Sigmoid colon (tissue), 7 donors: ENCODE measurements around the gene BIK. TPM values are rescaled to one million over a fixed set of nuclear protein-coding genes. Genes with fewer than 3 reads are reported as not detected.

Source experiments
- DNase-seq: peaks from one replicate; pipeline ENCODE4 v3.0.0-alpha.2; 2019
- H3K27ac ChIP-seq, 4 donors: fragments of 200-600 bp; sonication (generic); one replicate each; pipeline ENCODE4 v1.5.1; 2016 to 2019; ENCODE audit warnings: mild to moderate bottlenecking in 1 of 4
- H3K27me3 ChIP-seq, 3 donors: fragments of 200-600 bp; sonication (generic); one replicate each; pipeline ENCODE4 v1.5.1; 2019; ENCODE audit warnings: mild to moderate bottlenecking in 1 of 3
- H3K36me3 ChIP-seq, 4 donors: fragments of 200-600 bp; sonication (generic); one replicate each; pipeline ENCODE4 v1.5.1; 2016 to 2019
- H3K4me1 ChIP-seq, 4 donors: fragments of 200-600 bp; sonication (generic); one replicate each; pipeline ENCODE4 v1.5.1; 2017 to 2019
- H3K4me3 ChIP-seq, 4 donors: fragments of 200-600 bp; sonication (generic); one replicate each; pipeline ENCODE4 v1.5.1; 2017 to 2019; ENCODE audit warnings: mild to moderate bottlenecking in 2 of 4, moderate library complexity in 1 of 4
- H3K9me3 ChIP-seq, 4 donors: fragments of 200-600 bp in 3 of 4; sonication (generic) in 3 of 4; one replicate each; pipeline versions ENCODE4 v1.5.1 to v1.6.1; 2013 to 2019
- CTCF ChIP-seq, 4 experiments: fragments of 450-650 bp in 3 of 4; fragments of 200-600 bp in 1 of 4; IDR thresholded peaks; one replicate each; pipeline ENCODE4 v1.5.1; 2016 to 2019; ENCODE audit warnings: antibody characterized with exemption in 4 of 4, mild to moderate bottlenecking in 3 of 4, moderate library complexity in 2 of 4
- EP300 ChIP-seq, 4 donors: sonication (generic); formaldehyde crosslinking; IDR thresholded peaks; one replicate each; pipeline ENCODE4 v1.6.1; 2017; ENCODE audit warnings: antibody characterized with exemption in 4 of 4
- POLR2A ChIP-seq, 2 donors: fragments of 450-650 bp; IDR thresholded peaks; one replicate each; pipeline ENCODE4 v1.6.1; 2016; ENCODE audit warnings: antibody characterized with exemption in 2 of 2, mild to moderate bottlenecking in 2 of 2, moderate library complexity in 2 of 2
- POLR2AphosphoS5 ChIP-seq, 4 donors: sonication (generic); formaldehyde crosslinking; IDR thresholded peaks; one replicate each; pipeline ENCODE4 v1.6.1; 2017; ENCODE audit warnings: antibody characterized with exemption in 4 of 4
- WGBS, 2 donors: extraction: QIAGEN DNeasy Blood & Tissue Kit; methylation state at CpG; one replicate each; pipeline ENCODE4 v1.1.7; 2013; 5-methylcytosine and 5-hydroxymethylcytosine counted together
- intact Hi-C: fragments of 100-400 bp; cut with DNase I; formaldehyde crosslinking; loops from one replicate; pipeline ENCODE4 v1.15.1; 2023
- polyA plus RNA-seq, 3 donors: library from polyadenylated mRNA; stranded (reverse); fragments of 200-250 nt; gene quantifications; one replicate each; pipeline ENCODE4 v1.2.3, GENCODE V29; 2013
- total RNA-seq, 4 donors: library from RNA; depleted of rRNA; stranded (reverse); fragments of >200 nt; gene quantifications; one replicate each; pipeline ENCODE4 v1.1.0, GENCODE V29; 2016
- donor health status: healthy with polysubstance abuse.
- donor health status: Bipolar disorder and iron deficiency.
- donor health status: healthy.

BIK gene
- total and polyA plus RNA-seq, 7 donors = 29.6 to 39.1 (median 35.4) TPM; not detected in 4

DNA sequence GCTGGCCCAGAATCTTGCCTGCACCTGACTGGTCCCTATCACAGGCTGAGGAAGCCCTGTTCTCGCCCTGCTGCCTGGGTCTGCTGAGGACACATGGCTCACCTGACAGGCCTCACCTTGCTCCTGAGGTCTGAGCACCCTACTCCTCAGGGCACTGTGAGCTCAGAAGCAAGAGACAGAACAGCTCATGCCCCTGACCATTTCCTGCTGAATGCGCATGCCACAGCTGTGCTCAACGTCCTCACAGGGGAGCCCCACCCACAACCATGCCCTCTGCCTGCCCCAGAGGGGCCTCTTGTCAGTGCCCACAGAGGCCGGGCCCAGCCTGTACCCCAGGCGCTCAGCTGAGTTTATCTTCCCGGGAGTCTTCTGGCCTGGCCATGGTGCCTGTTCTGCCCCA, 38.0 kb downstream of the BIK start:
- TF ChIP-seq POLR2A (IDR thresholded peaks at IDR 0.05) (no peak), POLR2AphosphoS5 (IDR thresholded peaks at IDR 0.05) (no peak), EP300 (IDR thresholded peaks at IDR 0.05) (no peak), CTCF (IDR thresholded peaks at IDR 0.05) (no peak)
- no peaks in the 10 kb centered on the region for H3K27me3 ChIP-seq
- no peak overlapping the region for H3K27ac ChIP-seq
- no peak for DNase-seq
- 19 to 36% methylated on average over 6 of the region's 6 CpGs for WGBS, 2 donors
- H3K9me3 ChIP-seq = no peaks in the 10 kb centered on the region
- H3K36me3 ChIP-seq = no peaks in the 10 kb centered on the region
- no peak overlapping the region for H3K4me3 ChIP-seq
- peaks cover 0 to 30% (median 25%) of the 10 kb centered on the region in 4 donors for H3K4me1 ChIP-seq
- intact Hi-C loops = loop anchor here (10.0 kb wide), 1 partner anchor 294 kb away; the partner anchor contains the start of gene ARFGAP3

- Histone ChIP-seq H3K36me3 (no peaks in the 10 kb centered on the region), H3K27me3 (no peaks in the 10 kb centered on the region), H3K4me3 (peak overlapping the region; percentile 66 to 87 (median 84)), H3K9me3 (no peaks in the 10 kb centered on the region), H3K4me1 (peaks cover 0 to 29% (median 23%) of the 10 kb centered on the region in 4 donors), H3K27ac (peak overlapping the region; percentile 79 to 87 (median 84))
- no peak for DNase-seq
- intact Hi-C loops = no loop called here
- WGBS, 2 donors = 71 to 80% methylated on average over 15 of the region's 15 CpGs
- no peak for TF ChIP-seq CTCF (IDR thresholded peaks at IDR 0.05)
- TF ChIP-seq POLR2AphosphoS5 (IDR thresholded peaks at IDR 0.05) = no peak
- no peak for TF ChIP-seq POLR2A (IDR thresholded peaks at IDR 0.05)
- no peak for TF ChIP-seq EP300 (IDR thresholded peaks at IDR 0.05)
Observed at GRCh38 chr22:43150731-43151206, 40.2 kb downstream of the BIK start.

- H3K4me3 ChIP-seq = peak within 1 kb of the TSS; percentile 66 to 87 (median 84)
- H3K36me3 ChIP-seq = no peaks in the 10 kb centered on the region
- H3K4me1 ChIP-seq = peaks cover 0 to 29% (median 23%) of the 10 kb centered on the region in 4 donors
- H3K27ac ChIP-seq = peak within 1 kb of the TSS; percentile 79 to 87 (median 84)
- no peaks in the 10 kb centered on the region for H3K27me3 ChIP-seq
- TF ChIP-seq POLR2A (IDR thresholded peaks at IDR 0.05) (peak in 1 of 2 donors; percentile 45), POLR2AphosphoS5 (IDR thresholded peaks at IDR 0.05) (peak; percentile 35 to 73 (median 64)), EP300 (IDR thresholded peaks at IDR 0.05) (no peak)
- H3K9me3 ChIP-seq = no peaks in the 10 kb centered on the region
- 1 to 2% methylated on average over 75 of the region's 75 CpGs for WGBS, 2 donors
- intact Hi-C loops = loop anchor here (2.0 kb wide), 1 partner anchor 35 kb away; the partner anchor contains the start of gene TTLL12
- DNase-seq = peak; percentile 90
Observed at GRCh38 chr22:43151251-43152002, 40.9 kb downstream of the BIK start, which contains the start of gene TSPO. Gene TSPO, plus strand, starts transcription at chr22:43151559. Its CDS starts 7,680 bp downstream, at chr22:43159239.

- no peak for DNase-seq
- Histone ChIP-seq H3K36me3 (no peaks in the 10 kb centered on the region), H3K4me1 (peaks cover 0 to 29% (median 23%) of the 10 kb centered on the region in 4 donors), H3K27ac (peak overlapping the region; percentile 79 to 87 (median 84)), H3K9me3 (no peaks in the 10 kb centered on the region), H3K4me3 (peak overlapping the region; percentile 66 to 87 (median 84)), H3K27me3 (no peaks in the 10 kb centered on the region)
- TF ChIP-seq POLR2AphosphoS5 (IDR thresholded peaks at IDR 0.05) = no peak
- 3 to 15% methylated on average over 18 of the region's 18 CpGs for WGBS, 2 donors
- intact Hi-C loops = loop anchor here (2.0 kb wide), 1 partner anchor 35 kb away; the partner anchor contains the start of gene TTLL12
Observed at GRCh38 chr22:43152003-43152356, 41.4 kb downstream of the BIK start.

GRCh38 chr22:43152357-43153071, 42.0 kb downstream of the BIK start:
- peak; percentile 88 for DNase-seq
- TF ChIP-seq EP300 (IDR thresholded peaks at IDR 0.05) (no peak), POLR2AphosphoS5 (IDR thresholded peaks at IDR 0.05) (peak in 3 of 4 donors; percentile 10 to 20 (median 17)), CTCF (IDR thresholded peaks at IDR 0.05) (no peak), POLR2A (IDR thresholded peaks at IDR 0.05) (no peak)
- Histone ChIP-seq H3K9me3 (no peaks in the 10 kb centered on the region), H3K27ac (peak overlapping the region; percentile 79 to 87 (median 84)), H3K36me3 (no peaks in the 10 kb centered on the region), H3K4me1 (peaks cover 0 to 29% (median 23%) of the 10 kb centered on the region in 4 donors), H3K27me3 (no peaks in the 10 kb centered on the region), H3K4me3 (peak overlapping the region; percentile 66 to 87 (median 84))
- WGBS, 2 donors = 4 to 19% methylated on average over 22 of the region's 22 CpGs
- intact Hi-C loops = loop anchor here (2.0 kb wide), 1 partner anchor 34 kb away; the partner anchor contains the start of gene TTLL12
